SH-SY5Y (cell line): ENCODE measurements around the gene KIF26B.

Experiments used
- GATA2 ChIP-seq: IDR thresholded peaks from 2 replicates; pipeline ENCODE4 v1.6.1; 2011; ENCODE audit warnings: mild to moderate bottlenecking, low read depth, low read length
- GATA3 ChIP-seq: IDR thresholded peaks from 2 replicates; pipeline ENCODE4 v1.6.1; 2011; ENCODE audit warnings: low read depth, mild to moderate bottlenecking, low read length, moderate library complexity

KIF26B gene

GRCh38 chr1:245673881-245674414 is 519.2 kb downstream of the KIF26B start:
- TF ChIP-seq GATA3 (no peak), GATA2 (no peak)

- no peak for TF ChIP-seq GATA2
- no peak for TF ChIP-seq GATA3
These were observed 522.9 kb downstream of the KIF26B start for GRCh38 chr1:245677461-245678240.

- TF ChIP-seq GATA3 = no peak
- TF ChIP-seq GATA2 = no peak
These were observed 524.2 kb downstream of the KIF26B start for GRCh38 chr1:245678860-245679411.

GRCh38 chr1:245679821-245680780 is 525.3 kb downstream of the KIF26B start:
- TF ChIP-seq GATA2 (no peak), GATA3 (no peak)

- TF ChIP-seq GATA2 (no peak), GATA3 (no peak)
These were observed 528.1 kb downstream of the KIF26B start for GRCh38 chr1:245682638-245683628.

GRCh38 chr1:245683676-245684075 is 528.9 kb downstream of the KIF26B start:
- TF ChIP-seq GATA3 (no peak), GATA2 (no peak)

- TF ChIP-seq GATA2 (no peak), GATA3 (no peak)
These were observed 529.4 kb downstream of the KIF26B start for GRCh38 chr1:245684166-245684565.

- TF ChIP-seq GATA3 = no peak
- no peak for TF ChIP-seq GATA2
These were observed 529.8 kb downstream of the KIF26B start for GRCh38 chr1:245684571-245684970.

GRCh38 chr1:245685111-245685810 is 530.5 kb downstream of the KIF26B start:
- TF ChIP-seq GATA3 (no peak), GATA2 (no peak)

- TF ChIP-seq GATA3 = no peak
- TF ChIP-seq GATA2 = no peak
These were observed 531.2 kb downstream of the KIF26B start for GRCh38 chr1:245686006-245686405.

GRCh38 chr1:245686446-245687030 is 531.8 kb downstream of the KIF26B start:
- TF ChIP-seq GATA2 (no peak), GATA3 (no peak)

- TF ChIP-seq GATA2 = no peak
- no peak for TF ChIP-seq GATA3
These were observed 532.4 kb downstream of the KIF26B start for GRCh38 chr1:245687152-245687635.
